K562 (cell line): ENCODE data around the gene HDHD5. TPM values are rescaled to one million over a fixed set of nuclear protein-coding genes. Genes with fewer than 3 reads are reported as not detected.

Experiments
- ARID3B ChIP-seq: fragments of 250-450 bp; sonication (Bioruptor Pico); IDR thresholded peaks from 2 replicates; pipeline ENCODE4 v1.4.0; 2020; ENCODE audit warnings: borderline replicate concordance
- BMI1 ChIP-seq: fragments of 150-350 bp; IDR thresholded peaks from 2 replicates; pipeline ENCODE4 v1.6.1; 2014; ENCODE audit warnings: low read length
- ETS2 ChIP-seq: IDR thresholded peaks from 2 replicates; pipeline ENCODE4 v1.6.1; 2016; ENCODE audit warnings: borderline replicate concordance, missing genetic modification characterization, mild to moderate bottlenecking, moderate library complexity, missing compliant biosample characterization; ENCODE audit not compliant: poor library complexity, severe bottlenecking
- KHSRP ChIP-seq: fragments of 450-650 bp; IDR thresholded peaks from 2 replicates; pipeline ENCODE4 v1.6.1; 2017
- RBFOX2 ChIP-seq: fragments of 200-400 bp; formaldehyde crosslinking; IDR thresholded peaks from 2 replicates; pipeline ENCODE4 v1.6.1; 2017; ENCODE audit warnings: low read depth, mild to moderate bottlenecking, low read length, moderate library complexity
- SPI1 ChIP-seq: IDR thresholded peaks from 2 replicates; pipeline ENCODE4 v1.6.1; 2011; ENCODE audit warnings: low read depth, low read length, control low read depth, borderline replicate concordance
- TRIM24 ChIP-seq, 2 experiments: fragments of 450-650 bp; IDR thresholded peaks; 2 replicates each; pipeline ENCODE4 v1.6.1; 2016
- XRCC5 ChIP-seq: fragments of 200-400 bp; formaldehyde crosslinking; IDR thresholded peaks from 2 replicates; pipeline ENCODE4 v1.6.1; 2017; ENCODE audit warnings: low read depth, mild to moderate bottlenecking, low read length
- ZBTB7A ChIP-seq: IDR thresholded peaks from 2 replicates; pipeline ENCODE4 v1.6.1; 2011; ENCODE audit warnings: low read depth, mild to moderate bottlenecking, low read length, moderate library complexity, borderline replicate concordance; ENCODE audit not compliant: control insufficient read depth
- ZC3H11A ChIP-seq: IDR thresholded peaks from 2 replicates; pipeline ENCODE4 v1.6.1; 2012; ENCODE audit warnings: low read depth, low read length, improper control_type of control experiment
- ZFPM2 ChIP-seq: fragments of 250-450 bp; sonication (Bioruptor Pico); IDR thresholded peaks from 2 replicates; pipeline ENCODE4 v1.5.1; 2022; ENCODE audit warnings: mild to moderate bottlenecking
- polyA plus RNA-seq, 8 experiments: library from polyadenylated mRNA; depleted of rRNA in 4 of 8; stranded (reverse) in 5 of 8; unstranded in 3 of 8; fragments of >200 nt; fragmentation: Nextera tagmentation in 2 of 8; fragmentation: Illumina TruSeq in 1 of 8; extraction: Ambion mirVana in 2 of 8; extraction: Trizol in 1 of 8; gene quantifications; 2 replicates each; pipeline versions ENCODE4 v1.2.1 to v1.2.3, GENCODE V29; 2011 to 2014; ENCODE audit warnings: inconsistent platforms in 1 of 8, missing spikeins in 1 of 8
- total RNA-seq, 7 experiments: library from RNA; depleted of rRNA in 6 of 7; stranded (reverse); fragments of >200 nt in 6 of 7; fragmentation: Illumina TruSeq in 2 of 7; extraction: Trizol in 2 of 7; gene quantifications; 2 replicates each; pipeline versions ENCODE4 v1.2.1 to v1.2.3, GENCODE V29; 2011 to 2021; ENCODE audit warnings: low replicate concordance in 1 of 7
- TF ChIP-seq, protein P1 (sequence below): fragments of 250-450 bp; sonication (Bioruptor Pico); IDR thresholded peaks from 2 replicates; pipeline ENCODE4 v1.4.0; 2020
- TF ChIP-seq, protein P2 (sequence below): fragments of 250-450 bp; sonication (Bioruptor Pico); IDR thresholded peaks from 2 replicates; pipeline ENCODE4 v1.8.0; 2021; ENCODE audit warnings: borderline replicate concordance, mild to moderate bottlenecking, moderate library complexity; ENCODE audit not compliant: poor library complexity, severe bottlenecking
- TF ChIP-seq, protein P3 (sequence below): conservative IDR thresholded peaks from 2 replicates; pipeline ENCODE4 v1.6.1; 2011; ENCODE audit warnings: low read depth, mild to moderate bottlenecking, low read length; ENCODE audit not compliant: control insufficient read depth
- TF ChIP-seq, protein P4 (sequence below): sonication (generic); formaldehyde crosslinking; IDR thresholded peaks from 2 replicates; pipeline ENCODE4 v1.8.1; 2023; ENCODE audit warnings: mild to moderate bottlenecking, missing genetic modification reagents

HDHD5 gene
- total and polyA plus RNA-seq, 9 of the 15 experiments (the other 6 are each of a cell fraction or from before 2014, with no cell fraction given) = 1.6 to 36.6 (median 24.2) TPM

DNA sequence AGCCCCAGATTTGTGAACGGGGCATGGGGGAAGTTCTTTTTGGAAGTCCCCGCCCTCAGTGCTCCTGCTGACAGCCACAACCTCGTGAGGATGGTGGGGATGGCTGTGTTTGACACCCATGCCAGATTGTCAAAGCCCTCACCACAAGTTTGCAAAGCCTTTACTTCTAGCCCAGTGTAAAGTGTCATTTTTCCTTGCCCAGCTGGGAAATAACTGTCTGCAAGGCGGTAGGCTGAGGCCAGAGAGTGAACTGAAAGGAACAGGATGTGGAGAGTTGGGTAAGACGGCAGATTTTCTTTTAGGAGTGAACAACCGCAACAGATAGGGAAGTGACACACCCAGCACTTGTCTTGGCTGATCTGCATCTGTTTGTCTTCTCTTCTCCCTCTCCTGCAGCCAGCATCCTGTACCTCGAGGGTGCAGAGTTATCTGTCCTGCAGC is 60.7 kb downstream of the HDHD5 start (continued):
- TF ChIP-seq ETS2 (tag) (no peak), KHSRP (no peak), ARID3B (CRISPR knock-in tag) (no peak), XRCC5 (no peak), RBFOX2 (no peak), BMI1 (no peak), TRIM24 (IDR thresholded peaks at IDR 0.05) (no peak), ZC3H11A (no peak), ZFPM2 (CRISPR knock-in tag) (no peak), SPI1 (peak; percentile 56; the same call in 1 of the 2 replicates), ZBTB7A (no peak)
- TF ChIP-seq, protein P1, sequence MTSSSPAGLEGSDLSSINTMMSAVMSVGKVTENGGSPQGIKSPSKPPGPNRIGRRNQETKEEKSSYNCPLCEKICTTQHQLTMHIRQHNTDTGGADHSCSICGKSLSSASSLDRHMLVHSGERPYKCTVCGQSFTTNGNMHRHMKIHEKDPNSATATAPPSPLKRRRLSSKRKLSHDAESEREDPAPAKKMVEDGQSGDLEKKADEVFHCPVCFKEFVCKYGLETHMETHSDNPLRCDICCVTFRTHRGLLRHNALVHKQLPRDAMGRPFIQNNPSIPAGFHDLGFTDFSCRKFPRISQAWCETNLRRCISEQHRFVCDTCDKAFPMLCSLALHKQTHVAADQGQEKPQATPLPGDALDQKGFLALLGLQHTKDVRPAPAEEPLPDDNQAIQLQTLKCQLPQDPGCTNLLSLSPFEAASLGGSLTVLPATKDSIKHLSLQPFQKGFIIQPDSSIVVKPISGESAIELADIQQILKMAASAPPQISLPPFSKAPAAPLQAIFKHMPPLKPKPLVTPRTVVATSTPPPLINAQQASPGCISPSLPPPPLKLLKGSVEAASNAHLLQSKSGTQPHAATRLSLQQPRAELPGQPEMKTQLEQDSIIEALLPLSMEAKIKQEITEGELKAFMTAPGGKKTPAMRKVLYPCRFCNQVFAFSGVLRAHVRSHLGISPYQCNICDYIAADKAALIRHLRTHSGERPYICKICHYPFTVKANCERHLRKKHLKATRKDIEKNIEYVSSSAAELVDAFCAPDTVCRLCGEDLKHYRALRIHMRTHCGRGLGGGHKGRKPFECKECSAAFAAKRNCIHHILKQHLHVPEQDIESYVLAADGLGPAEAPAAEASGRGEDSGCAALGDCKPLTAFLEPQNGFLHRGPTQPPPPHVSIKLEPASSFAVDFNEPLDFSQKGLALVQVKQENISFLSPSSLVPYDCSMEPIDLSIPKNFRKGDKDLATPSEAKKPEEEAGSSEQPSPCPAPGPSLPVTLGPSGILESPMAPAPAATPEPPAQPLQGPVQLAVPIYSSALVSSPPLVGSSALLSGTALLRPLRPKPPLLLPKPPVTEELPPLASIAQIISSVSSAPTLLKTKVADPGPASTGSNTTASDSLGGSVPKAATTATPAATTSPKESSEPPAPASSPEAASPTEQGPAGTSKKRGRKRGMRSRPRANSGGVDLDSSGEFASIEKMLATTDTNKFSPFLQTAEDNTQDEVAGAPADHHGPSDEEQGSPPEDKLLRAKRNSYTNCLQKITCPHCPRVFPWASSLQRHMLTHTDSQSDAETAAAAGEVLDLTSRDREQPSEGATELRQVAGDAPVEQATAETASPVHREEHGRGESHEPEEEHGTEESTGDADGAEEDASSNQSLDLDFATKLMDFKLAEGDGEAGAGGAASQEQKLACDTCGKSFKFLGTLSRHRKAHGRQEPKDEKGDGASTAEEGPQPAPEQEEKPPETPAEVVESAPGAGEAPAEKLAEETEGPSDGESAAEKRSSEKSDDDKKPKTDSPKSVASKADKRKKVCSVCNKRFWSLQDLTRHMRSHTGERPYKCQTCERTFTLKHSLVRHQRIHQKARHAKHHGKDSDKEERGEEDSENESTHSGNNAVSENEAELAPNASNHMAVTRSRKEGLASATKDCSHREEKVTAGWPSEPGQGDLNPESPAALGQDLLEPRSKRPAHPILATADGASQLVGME (CRISPR knock-in tag) = peak; percentile 81; the same call in 1 of the 2 replicates
- TF ChIP-seq, protein P2, sequence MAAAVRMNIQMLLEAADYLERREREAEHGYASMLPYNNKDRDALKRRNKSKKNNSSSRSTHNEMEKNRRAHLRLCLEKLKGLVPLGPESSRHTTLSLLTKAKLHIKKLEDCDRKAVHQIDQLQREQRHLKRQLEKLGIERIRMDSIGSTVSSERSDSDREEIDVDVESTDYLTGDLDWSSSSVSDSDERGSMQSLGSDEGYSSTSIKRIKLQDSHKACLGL (CRISPR knock-in tag) = no peak
- TF ChIP-seq, protein P3, sequence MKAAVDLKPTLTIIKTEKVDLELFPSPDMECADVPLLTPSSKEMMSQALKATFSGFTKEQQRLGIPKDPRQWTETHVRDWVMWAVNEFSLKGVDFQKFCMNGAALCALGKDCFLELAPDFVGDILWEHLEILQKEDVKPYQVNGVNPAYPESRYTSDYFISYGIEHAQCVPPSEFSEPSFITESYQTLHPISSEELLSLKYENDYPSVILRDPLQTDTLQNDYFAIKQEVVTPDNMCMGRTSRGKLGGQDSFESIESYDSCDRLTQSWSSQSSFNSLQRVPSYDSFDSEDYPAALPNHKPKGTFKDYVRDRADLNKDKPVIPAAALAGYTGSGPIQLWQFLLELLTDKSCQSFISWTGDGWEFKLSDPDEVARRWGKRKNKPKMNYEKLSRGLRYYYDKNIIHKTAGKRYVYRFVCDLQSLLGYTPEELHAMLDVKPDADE = no peak
- TF ChIP-seq, protein P4, sequence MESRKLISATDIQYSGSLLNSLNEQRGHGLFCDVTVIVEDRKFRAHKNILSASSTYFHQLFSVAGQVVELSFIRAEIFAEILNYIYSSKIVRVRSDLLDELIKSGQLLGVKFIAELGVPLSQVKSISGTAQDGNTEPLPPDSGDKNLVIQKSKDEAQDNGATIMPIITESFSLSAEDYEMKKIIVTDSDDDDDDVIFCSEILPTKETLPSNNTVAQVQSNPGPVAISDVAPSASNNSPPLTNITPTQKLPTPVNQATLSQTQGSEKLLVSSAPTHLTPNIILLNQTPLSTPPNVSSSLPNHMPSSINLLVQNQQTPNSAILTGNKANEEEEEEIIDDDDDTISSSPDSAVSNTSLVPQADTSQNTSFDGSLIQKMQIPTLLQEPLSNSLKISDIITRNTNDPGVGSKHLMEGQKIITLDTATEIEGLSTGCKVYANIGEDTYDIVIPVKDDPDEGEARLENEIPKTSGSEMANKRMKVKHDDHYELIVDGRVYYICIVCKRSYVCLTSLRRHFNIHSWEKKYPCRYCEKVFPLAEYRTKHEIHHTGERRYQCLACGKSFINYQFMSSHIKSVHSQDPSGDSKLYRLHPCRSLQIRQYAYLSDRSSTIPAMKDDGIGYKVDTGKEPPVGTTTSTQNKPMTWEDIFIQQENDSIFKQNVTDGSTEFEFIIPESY (CRISPR knock-in tag) = no peak
